Activated CD4-positive, alpha-beta T cell treated with anti-CD3 and anti-CD28 coated beads, Interleukin-2, amount 50 U/mL, for 4 hours (primary cell): ENCODE data around the gene ZNF93.
"Not testable (repeated sequence)": the region's sequence is repeated elsewhere in the genome, so short reads cannot be mapped to it uniquely, and the experiment has no call there.

Experiments used
- DNase-seq, 2 experiments: peaks; one replicate each; pipeline ENCODE4 v3.0.0-alpha.2; 2020

The ZNF93 gene

GRCh38 chr19:19900729-19901444, at the start of gene ZNF93:
ZNF93 (plus strand) TSS chr19:19900946; CDS start chr19:19901089, 143 bp downstream.
- DNase-seq = peak; percentile 86

GRCh38 chr19:19851740-19852139, 49.0 kb upstream of the ZNF93 start:
- not testable (repeated sequence) for DNase-seq

GRCh38 chr19:19858751-19859150, 42.0 kb upstream of the ZNF93 start:
- DNase-seq = no peak

GRCh38 chr19:19860756-19861390, 39.9 kb upstream of the ZNF93 start:
- peak in 1 of 2 experiments; percentile 16 for DNase-seq

GRCh38 chr19:19865750-19866610, 34.8 kb upstream of the ZNF93 start, which contains the start of gene ZNF253:
ZNF253 (plus strand) TSS chr19:19865882; CDS start chr19:19865997, 115 bp downstream.
- peak; percentile 95 for DNase-seq

GRCh38 chr19:19866611-19867248, 34.0 kb upstream of the ZNF93 start:
- DNase-seq = peak; percentile 12 to 16

- DNase-seq = not testable (repeated sequence)
These were observed 30.7 kb upstream of the ZNF93 start for GRCh38 chr19:19870086-19870485.

GRCh38 chr19:19871932-19872331, 28.8 kb upstream of the ZNF93 start:
- no peak for DNase-seq

GRCh38 chr19:19873381-19873780, 27.4 kb upstream of the ZNF93 start:
- no peak for DNase-seq

- DNase-seq = no peak
These were observed 23.0 kb upstream of the ZNF93 start for GRCh38 chr19:19877724-19878123.

- no peak for DNase-seq
These were observed 16.2 kb upstream of the ZNF93 start for GRCh38 chr19:19884583-19884982.

GRCh38 chr19:19892055-19892941, 8.4 kb upstream of the ZNF93 start:
- DNase-seq = not testable (repeated sequence)

GRCh38 chr19:19900139-19900728, 512 bp upstream of the ZNF93 start:
- no peak for DNase-seq

- not testable (repeated sequence) for DNase-seq
These were observed 6.8 kb downstream of the ZNF93 start for GRCh38 chr19:19907551-19907950.

- DNase-seq = no peak
These were observed 8.9 kb downstream of the ZNF93 start for GRCh38 chr19:19909654-19910053.

- DNase-seq = no peak
These were observed 10.4 kb downstream of the ZNF93 start for GRCh38 chr19:19911150-19911549.

- DNase-seq = no peak
These were observed 13.8 kb downstream of the ZNF93 start for GRCh38 chr19:19914596-19914995.

GRCh38 chr19:19930417-19930816, 29.7 kb downstream of the ZNF93 start:
- DNase-seq = peak; percentile 4 to 8

- not testable (repeated sequence) for DNase-seq
These were observed 32.9 kb downstream of the ZNF93 start for GRCh38 chr19:19933432-19934314.

- no peak for DNase-seq
These were observed 36.7 kb downstream of the ZNF93 start for GRCh38 chr19:19937403-19937802.
